ENCODE measurements around the gene RNLS.

The RNLS gene

DNA sequence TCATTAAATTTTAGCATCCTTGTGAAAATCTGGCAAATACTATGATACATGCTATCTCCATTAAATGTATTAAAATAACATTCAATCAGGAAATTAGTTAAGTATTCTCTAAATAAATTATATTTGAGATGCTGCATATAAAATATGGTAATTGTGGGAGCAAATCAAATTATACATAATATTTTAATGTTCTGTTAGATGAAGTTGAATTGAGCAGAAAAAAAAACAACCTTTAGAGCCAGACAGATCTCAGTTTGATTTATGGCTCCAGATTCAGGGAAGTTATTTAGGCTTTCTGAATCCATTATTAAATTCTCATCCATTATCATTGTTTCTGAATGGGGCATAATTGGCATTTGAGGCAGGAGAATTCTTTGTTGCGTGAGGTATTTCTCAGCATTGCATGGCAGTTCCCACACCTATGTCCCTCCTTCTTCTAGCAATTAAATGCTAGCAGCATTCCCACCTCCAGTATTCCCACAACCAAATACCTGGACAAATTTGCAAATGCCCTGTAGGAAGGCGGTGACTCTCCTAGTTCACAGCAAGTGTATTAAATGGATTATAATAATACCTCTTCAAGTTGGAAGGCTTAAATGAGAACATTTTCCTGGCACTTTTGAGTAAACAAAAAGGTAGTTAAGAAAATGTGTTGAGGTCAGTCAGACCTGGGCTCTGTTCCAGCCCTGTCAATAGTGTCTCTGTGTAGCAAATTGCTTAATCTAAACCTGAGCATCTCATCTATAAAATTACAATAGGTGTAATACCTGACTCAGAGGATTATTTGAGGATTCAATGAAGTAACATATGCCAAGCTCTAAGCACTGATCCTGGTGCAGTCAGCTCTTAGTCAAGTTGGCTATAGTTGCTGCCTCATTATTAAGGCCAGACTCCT lies 108.9 kb downstream of the RNLS start:
- peak; percentile 76 for DNase-seq

DNA sequence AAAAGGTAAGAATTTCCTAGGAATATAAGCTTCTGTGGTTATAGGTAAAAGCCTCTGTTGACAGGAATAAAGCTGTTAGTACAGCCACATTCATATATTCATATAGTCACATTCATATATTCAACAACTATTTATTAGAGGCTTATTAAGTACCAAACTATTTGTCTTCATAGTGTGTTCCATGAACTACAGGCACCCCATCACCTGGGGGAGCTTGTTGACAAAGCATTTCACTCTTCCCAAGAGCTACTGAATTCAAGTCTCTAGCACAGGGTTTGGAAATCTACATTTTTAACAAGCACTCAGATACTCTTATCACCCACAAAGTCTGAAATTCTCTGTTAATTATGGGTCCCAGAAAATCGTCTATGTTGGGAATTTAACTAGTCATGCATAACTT lies 110.6 kb downstream of the RNLS start:
- no peak for DNase-seq

DNA sequence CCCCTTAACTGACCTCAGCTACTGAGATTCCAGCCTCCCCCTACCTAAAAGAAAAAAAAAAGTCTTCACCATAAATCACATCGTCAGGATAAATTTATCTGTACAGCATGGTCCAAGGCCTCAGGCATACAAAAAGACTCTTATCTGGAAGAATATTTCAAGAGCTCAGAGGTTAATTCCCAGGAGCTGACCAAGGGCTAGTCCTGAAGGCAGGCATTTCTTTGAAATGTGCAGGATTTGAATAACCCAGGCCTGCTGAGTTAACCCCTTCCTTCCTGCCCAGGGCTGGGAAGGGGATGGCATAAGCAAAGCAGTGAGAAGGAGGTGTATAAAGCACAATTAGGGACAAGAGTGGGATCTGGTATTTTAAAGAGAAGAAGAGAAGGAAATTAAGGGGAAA lies 111.2 kb downstream of the RNLS start:
- DNase-seq = no peak

DNA sequence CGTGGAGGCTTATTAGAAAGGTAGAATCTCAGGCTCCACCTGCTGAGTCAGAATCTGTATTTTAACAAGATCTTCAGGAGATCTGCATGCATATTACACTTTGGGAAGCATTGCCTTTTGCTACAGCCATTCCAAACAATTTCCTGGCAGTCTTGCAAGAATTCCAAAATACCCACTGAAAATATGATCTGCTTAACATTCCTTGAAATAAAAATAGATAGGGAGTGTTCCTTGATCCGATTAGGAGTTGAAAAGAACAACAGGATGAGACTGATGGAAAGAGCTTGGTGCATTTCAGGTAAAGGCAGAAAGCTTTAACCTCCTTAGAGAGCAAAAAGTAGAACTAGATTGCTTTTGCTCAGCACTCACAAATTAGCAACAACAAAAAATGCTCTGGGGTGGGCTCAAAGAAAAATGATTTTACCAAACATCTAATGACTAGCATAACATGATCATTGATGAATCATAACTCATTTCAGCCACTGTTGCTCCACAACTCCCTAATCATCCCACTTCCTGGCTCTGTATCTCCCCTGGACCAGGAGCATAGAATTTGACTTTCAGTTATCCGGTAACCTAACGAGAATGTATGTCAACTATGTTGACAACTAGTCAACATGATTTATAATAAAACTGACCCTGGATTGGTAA lies 115.2 kb downstream of the RNLS start:
- no peak for DNase-seq

DNA sequence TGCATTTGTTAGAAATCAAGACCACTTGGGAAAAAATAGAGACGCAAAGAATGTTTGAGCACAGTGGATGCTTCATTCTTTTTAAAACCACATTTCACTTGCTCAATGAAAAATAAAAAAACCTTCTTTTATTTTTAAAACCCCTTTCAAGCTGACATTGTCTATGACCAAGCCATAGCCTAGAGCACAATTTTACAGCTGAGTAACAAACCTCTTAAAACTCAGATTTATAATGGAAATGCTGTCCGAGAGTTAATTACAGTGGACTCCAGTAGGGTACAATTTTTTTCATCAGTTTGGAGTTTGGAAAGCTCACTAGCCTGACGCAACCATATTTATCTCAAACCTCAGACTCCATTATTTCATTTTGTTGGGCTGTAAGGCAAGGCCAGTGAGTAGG lies 116.3 kb downstream of the RNLS start:
- DNase-seq = no peak

DNA sequence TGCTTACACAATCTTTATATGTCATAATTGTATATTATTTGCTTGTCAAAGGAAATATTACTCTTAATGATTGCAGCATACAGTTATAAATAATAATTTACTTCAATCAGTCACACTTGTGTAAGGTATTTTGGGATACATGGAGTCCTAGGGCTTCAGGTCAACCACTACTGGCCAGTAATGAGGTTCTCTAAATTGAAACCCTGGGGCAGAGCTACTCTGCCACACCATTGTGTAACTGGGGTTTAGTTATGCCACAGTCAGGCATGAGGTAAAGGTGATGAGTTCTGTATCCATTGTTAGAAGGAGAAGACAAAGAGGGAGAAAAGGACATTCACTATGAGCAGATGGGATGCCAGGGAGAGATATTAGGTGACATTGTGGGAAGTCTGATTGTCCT lies 117.4 kb downstream of the RNLS start:
- no peak for DNase-seq

DNA sequence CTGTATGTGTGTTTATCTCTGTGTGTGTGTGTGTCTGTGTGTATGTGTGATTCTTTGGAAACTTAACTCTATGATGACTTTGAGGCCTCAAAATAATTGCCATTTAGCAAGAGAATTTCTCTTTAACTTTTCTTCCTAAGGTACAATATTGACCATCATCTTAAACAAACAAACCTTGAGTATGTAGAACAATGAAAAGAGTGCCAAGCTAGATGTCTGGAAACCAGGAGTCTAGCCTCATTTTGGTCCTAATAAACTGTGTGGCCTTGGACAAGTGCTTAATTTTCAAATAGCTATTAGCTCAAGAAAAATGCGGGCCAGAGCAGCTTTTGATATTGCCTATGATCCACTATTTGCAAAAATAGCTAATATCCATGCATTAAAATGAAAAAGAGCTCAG lies 119.3 kb downstream of the RNLS start:
- no peak for DNase-seq

DNA sequence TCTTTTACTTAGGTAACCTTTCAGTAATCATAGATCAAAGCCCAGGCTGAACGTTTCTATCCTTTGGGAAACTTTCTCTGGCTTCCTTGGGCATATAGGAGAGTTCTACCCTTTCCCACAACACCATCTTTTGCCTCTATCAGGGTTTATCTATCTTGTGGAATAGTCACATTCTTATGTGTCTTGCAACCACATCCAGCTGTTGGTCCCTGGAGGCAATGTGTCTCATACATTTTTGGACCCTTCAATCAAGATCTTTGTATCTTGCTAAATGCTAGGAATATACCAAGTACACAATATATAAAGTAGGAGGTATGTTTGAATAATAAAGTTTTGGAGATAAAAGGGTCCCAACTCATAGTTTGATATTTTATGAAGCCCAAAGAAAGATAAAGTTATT lies 121.7 kb downstream of the RNLS start:
- no peak for DNase-seq

DNA sequence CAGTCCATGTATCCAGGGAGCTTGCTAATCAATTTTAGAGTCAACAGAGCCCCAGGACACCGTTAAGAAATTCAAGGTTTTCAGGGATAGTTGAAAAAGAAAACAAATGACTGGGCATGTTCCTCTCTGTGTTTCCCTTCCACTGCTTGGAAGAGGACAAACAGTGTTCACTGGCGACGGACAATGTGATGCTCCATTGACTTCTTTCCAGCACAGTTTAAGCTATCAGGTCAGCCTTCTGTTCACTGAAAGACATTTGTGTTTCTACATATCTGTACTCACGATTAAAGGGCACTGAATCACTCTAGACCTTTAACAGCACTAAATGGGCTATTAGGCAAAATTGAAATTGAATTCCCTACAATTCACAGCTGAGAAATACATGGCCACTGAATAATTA lies 123.6 kb downstream of the RNLS start:
- DNase-seq = no peak

DNA sequence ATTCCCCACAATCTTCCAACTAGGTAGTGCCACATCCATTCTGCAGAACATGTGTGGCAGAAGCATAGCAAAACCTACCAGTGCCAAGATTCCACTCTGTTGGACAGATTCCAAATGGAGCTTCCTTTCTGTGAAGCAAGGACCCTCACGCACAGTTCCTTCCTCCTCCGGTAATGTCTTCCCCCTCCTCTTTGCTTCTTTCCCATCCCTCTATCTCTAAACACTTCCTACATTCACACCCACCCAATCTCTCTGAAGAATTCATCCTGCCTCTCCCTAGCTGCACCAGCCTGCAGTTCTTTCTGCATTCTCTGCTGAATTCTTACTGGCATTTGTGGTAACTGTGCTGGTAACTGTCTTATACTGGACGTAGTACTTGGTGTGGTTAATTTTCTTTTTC lies 124.9 kb downstream of the RNLS start:
- no peak for DNase-seq

DNA sequence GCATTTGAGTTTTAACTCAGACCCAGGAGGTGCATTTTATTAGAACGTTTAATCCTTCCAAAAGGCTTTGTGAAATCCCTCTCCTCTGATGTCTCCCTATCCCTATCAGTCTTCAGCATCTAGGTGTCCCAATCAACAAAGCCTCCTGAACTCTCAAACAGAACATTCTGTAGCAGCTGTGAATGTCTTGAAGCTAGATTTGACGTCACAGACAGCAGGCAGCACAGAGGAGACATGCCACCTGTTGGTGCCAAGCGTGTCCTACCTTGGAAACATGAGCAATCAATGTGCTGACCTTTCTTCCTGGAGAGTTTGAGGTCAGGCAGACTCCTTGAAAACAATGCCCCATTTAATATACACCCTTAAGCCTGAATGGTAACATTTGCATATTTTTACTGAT lies 125.5 kb downstream of the RNLS start:
- no peak for DNase-seq

DNA sequence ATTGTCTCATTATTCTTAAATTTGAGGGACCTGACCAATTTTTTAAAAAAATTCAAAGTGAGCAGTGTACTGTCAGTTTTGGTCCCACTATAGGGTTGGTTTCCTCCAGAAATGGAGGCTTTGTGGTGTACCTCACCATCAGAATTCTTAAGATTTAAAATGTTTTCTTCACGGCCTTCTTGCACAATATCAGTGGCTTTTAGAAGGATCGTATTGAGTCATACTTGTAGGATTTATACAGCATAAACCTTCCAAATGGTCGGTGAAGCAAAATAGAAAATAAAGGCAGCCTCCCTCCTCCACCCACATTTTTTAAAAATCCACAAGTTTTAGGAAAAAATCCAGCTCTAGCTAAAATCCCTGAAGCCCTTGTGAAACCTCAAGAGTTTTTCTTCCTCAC lies 126.4 kb downstream of the RNLS start:
- no peak for DNase-seq

DNA sequence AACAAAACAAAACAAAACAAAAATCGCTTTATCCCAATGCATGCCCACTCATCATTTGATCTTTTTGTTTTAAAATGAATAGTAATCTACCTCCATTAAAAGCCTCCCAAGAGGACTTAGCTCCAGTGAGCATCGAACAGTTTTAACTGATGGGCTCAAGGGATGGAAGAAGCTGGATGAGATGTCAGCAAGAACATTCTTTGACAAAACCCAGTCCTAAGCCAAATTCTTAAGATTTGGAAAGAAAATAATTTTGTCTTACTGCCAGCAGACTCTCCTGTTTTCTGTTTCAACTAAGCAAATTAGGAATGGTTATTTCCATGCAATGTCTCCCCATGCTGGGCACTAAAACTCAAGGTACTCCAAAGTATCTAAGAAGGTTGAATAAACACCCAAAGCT lies 127.3 kb downstream of the RNLS start:
- no peak for DNase-seq

DNA sequence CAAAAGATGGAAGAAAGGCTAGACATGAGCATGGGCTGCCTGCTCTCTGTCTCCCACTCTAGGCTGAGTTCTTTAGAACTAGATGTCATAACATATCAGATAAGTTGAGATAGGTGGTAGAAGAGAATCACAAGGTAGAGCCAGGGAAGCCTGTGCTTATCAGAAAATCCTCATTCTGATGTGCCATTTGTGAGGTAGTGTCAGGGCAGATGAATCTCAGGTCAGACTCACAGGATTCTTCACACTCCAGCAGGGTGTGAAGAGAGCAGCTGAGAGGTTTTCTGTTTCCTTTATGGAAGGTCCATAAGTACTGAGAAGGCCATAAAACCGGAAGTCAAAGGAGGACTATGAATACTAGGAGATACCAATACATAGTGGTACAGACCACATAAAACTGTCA lies 132.9 kb downstream of the RNLS start:
- no peak for DNase-seq

DNA sequence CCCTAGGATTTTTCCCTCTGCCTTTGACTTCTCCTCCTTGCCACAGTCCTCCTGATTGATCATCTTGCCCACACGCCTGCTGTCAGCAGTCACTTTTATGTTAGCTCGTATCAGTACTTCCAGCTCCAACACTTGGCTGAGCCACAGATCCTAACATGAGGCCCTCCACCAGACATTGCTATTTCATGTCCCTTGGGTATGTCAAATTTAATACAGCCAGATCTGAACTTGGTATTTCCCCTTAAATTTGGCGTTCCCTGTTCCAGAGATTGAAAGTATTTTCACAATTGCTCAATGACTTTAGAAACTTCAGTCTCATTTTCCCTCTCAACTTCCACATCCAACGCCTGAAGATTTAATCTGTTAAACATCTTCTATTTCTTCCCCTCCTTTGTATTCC lies 140.4 kb downstream of the RNLS start:
- DNase-seq = no peak

DNA sequence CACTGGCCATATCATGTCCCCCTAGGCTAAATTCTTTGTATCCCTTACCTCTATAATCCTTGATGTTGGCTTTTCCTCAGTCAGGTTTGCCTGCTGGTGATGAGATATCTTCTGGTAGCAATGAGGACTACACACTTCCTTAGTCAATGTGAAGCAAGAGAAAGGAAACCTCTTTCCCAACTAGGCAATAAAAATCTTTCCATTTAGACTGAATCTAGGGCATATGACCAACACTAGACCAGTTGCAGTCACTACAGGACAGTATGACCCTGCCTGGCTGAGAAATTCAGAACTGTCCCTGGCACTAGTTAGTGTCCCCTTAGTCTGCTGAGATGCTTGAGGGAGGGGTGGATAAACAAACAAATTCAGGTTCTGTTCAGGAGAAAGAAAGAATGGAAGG lies 142.6 kb downstream of the RNLS start:
- DNase-seq = no peak

DNA sequence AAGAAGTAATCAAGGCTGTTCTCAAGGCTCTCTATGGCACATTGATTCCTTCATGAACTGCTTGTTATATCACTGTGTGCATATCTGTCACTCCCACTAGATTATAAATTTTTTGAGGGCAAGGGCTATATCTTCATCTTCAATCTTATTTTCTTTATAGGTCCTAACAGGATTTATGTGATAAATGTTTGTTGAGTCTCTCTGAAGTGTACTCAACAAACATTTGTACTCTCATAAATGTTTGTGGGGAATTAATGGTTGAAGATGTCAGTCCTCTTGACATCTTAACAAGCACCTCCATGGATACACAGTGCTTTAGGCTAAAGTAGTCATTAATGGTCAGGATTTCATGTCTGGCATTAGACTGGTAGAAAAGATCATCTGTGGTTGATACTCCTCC lies 143.2 kb downstream of the RNLS start:
- no peak for DNase-seq

DNA sequence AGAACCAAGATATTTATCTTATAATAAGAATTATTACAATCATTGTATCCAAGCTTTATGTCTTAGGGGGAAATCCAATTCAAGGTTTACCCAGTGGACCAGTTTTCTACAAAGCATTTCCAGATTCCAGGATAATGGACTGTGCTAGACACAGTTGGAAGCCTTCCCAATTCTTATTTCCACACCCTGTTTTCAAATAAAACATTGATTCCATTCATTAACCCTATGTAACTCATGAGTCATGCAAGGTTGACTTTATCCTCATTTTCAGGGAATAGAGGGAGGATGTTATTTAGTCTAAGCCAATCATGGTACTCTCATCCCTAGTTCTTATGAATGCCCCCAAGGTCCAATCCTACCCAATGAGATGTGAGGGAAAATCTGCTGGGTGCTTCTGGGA lies 145.7 kb downstream of the RNLS start:
- DNase-seq = no peak

DNA sequence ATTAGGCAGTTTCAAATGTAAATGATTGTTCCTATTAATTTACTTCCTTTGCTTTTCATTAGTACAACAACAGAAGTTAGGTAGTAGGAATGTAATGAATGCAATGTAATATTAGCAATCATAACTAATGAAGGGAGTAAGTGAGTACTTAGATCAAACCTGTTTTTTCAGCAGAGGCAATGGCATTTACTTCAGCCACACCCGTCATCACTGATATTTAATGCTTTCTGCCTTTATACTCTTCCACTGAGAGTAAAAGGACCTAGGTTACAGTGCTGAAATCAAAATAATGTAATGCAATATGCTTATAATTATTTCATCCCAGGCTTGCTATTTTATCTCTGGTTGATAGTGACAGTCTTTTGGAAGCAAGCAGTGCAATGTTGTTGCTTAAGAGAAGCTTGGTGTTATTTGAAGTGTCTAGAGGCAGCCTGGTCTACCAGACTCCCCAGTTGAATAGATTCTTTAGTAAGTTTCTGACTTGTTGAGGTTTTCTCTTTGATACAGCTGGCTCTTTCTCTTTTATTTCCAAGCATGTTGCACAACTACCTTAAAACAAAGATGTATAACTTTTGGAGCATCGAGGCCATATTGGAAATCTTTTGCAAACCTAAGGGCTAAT lies 149.4 kb downstream of the RNLS start:
- DNase-seq = no peak

DNA sequence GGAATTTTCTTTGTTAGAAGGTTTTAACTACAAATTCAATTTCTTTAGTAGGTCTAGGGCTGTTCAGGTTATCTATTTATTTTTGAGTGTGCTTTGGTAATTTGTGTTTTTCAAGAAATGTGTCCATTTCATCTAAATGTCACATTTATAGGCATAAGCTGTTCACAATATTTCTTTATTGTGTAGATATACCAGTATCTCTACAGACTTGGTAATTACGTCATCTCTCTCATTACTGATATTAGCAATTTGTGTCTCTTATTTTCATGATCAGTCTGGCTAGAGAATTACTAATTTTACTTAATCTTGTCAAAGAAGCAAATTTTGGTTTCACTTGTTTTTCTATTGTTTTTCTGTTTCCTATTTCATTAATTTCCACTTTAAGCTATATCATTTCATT lies 152.0 kb downstream of the RNLS start:
- no peak for DNase-seq

DNA sequence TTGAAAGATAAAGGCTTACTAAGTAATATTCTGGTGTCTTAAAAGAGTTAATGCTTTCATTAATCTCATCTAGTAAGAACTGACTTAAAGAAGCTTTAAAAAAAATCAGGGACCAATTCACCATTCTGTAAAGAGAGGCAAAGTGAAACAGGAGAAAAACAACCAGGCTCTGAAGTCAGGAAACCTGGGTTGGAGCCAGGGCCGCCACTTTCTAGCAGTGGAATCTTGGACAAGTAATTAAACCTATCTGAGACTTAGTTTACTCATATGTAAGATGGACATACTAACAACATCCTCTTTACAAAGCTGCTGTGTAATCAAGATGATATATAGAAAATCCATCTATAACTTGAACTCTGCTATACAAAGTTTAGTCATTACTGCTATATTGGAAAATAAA lies 154.1 kb downstream of the RNLS start:
- DNase-seq = no peak

DNA sequence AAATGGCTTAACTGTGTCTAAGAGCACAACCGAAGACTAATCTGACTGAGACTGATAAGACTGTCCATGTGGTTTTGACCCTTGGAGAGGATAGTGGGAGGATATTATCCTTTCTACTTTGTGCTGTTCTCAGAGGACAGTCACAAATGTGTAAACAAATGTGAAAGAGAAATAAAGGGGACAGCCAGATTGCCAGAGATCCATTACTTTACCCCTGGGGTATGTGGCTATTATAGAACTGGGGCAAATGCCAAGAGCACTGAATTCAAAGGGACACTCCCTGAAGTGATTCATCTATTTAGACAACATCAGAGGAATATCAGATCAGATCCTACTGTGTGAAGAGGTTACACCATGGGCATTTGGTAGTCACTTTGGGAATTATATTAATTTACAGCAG lies 154.7 kb downstream of the RNLS start:
- no peak for DNase-seq

DNA sequence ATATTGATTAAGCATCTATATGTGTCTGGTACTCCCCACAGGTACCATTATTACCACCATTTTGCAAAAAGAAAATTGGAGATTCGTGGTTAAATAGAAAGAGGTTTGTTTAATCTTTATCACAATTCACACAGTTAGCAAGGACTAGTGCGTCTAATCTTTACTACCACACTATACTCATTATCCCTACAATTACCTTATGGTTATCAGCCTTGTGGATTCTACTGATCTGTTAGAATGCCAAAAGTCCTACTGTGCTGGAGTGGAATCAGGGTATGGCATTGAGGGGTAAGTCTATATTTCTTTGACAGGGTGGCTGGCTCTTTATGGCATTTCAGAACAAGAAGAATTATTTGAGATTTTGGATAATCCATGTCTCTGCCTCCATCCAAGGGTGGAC lies 156.1 kb downstream of the RNLS start:
- no peak for DNase-seq

DNA sequence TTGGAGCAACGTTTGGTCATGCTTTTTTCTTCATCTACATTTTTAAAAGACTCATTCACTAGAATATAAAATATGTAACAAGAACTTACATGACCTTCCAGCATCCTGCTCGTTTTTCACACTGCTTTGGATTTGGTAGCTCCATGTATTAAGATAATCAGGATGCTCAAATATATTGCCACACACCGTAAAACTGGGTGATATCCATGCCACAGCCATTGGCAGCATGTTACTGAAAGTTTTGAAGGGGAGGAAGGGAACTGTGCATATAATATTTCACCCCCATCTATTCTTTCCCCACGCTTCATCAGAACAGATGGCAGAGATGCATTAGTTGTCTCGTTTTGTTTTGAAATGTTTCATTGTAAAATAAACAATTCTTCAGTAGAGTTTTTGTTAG lies 158.2 kb downstream of the RNLS start:
- DNase-seq = no peak

All from NCI-H1105 (cell line).